HG02678 (cell line): ENCODE measurements around the gene LRRC46.

Source experiments
- ATAC-seq: cut with Tn5 transposase; IDR thresholded peaks from one replicate; pipeline ENCODE4 v1.9.1; 2021; ENCODE audit warnings: mild to moderate bottlenecking, moderate library complexity; ENCODE audit not compliant: unreplicated experiment

LRRC46 gene

DNA sequence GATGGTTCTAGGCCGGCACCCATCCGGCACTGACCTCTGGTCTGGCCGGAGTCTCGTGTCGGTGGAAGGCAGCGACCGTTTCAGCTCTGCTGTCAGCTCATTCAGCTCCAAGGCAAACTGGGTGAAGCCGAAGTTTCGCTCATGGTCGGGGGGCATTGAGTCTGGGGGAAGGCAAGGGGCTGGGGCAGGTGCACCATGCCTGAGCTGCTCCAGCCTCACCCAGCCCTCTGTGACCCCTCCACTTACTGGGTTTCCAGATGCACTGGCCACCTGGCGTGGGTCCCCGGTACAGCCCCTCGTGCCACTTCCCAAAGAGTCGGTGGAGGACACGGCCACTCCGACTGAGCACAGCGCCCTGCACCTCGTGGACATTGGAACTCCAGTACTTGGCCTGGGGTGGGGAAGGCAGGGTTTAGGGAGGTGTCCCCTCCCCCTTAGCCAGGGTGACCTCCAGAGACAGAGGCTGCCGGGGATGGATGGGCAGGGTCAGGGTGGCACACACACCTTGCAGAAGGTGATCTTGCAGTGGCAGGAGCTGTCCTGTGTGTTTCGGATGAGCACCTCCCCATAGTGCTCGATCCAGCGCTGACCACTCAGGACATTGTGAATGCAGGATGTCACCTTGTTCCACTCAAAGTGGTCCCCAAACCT, 22.5 kb upstream of the LRRC46 start:
- ATAC-seq, result no peak

DNA sequence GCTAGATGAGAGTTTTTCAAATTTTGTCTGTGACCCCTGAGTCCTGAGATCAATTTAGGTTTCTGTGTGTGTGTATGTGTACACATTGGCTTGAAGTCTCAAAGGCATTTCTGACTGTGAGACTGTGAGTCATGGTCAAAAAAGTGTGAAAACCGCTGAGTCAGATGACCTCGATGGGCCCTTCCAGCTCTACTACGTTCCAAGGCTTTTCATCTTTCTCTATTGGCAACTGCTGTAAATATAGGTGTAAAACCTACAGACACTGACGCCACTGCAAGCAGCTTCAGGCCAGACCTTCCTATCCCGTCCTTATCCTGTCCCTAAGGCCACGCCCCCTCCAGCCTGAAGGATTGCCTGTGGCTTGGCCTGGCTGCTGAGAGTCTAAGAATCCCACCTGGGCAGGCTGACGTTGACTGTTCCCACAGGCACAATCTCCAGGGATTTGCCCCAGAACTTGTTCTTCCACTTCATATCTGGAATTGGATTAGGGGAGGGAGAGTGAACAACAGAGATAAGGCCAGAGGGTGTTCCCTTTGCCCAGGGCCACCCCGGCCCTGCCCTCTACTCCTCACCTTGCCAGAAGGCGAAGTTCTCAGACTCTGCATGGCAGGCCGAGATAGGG, 21.2 kb upstream of the LRRC46 start:
- no peak for ATAC-seq

DNA sequence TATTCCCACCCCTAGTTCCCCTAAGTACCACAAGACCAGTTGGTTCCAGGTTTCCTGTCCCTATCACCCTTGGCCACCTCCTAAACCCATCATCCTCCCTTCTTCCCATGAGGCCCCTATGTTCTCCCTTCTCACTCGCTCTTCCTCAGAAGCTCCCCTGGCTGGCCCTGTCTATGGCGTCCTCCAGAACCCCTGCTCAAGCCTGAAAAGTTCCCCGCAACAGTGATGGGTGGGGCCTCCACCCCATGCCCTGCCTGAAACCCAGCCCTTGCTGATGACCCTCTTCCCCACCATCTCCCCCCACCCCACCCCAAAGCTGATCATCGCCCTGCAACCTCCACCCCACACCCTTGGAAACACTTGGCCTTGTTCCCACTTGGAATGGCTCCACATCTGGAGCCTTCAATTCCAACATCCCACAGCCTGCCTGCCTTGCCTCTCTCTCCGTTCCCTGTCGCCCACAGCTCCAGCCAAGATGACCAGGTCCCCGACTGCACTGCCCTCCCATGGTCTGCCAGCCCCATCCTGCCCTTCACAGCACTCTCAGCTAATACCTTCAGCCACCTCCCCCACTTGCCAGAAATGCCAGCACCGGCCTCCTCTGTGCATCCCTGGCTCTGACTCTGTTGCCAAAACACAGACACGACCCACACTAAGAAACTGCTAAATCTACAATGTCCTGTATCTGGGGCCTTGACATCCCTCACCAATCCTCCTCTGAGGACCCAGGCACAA, 20.4 kb upstream of the LRRC46 start:
- no peak for ATAC-seq

DNA sequence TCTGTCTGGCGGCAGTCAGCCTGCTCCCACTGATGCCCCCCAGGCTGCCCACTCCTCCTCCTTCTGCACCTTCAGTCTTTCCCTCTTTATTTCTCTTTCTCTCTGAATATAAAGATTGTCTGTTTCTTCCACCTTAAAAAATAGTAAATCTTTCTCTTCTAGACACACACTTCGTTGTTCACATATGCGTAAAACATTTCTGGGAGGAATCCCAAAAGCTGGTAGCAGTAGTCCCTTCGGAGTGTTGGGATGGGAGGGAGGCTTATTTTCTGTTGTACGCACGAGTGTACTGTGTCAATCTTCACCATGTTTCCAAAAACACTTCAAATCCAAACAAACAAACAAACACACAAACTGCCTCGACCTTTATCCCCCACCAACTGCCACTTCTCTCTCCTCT, 19.8 kb upstream of the LRRC46 start:
- ATAC-seq, result no peak

DNA sequence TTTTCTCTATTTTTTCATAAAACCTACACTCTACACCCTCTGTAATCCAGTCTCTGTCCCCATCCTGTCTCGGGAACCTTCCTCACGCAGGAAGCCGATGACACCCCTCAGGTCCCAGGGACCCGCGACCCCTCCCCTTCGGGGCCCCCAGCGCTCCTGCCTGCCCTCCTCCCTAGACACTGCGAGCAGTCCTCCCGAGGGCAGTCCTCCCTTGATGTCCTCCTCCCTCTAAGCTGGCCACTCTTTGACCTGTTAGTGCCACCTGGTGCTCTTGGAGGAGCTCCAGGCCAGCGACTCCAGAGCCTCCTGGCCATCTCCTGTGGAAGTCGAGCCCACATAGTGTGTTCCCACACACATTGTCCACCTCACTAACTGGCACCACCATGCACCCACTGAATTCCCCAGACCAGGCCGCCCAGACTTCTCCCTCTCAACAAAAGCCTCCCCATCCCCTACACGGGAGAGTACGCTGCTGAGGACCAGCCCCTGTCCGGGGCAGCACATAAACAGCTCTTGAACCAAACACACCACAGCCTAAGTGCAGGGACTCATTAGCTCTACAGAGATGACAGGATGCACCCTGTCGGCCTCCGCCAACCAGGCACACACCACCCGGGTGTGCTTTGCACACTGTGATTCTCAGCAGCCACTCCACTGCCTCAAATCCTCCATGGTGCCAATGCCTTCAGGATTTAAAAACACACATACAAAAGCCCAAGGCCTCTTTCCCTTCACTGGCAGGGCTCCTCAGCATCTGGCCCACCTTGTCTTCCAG, 19.1 kb upstream of the LRRC46 start:
- ATAC-seq, result no peak

DNA sequence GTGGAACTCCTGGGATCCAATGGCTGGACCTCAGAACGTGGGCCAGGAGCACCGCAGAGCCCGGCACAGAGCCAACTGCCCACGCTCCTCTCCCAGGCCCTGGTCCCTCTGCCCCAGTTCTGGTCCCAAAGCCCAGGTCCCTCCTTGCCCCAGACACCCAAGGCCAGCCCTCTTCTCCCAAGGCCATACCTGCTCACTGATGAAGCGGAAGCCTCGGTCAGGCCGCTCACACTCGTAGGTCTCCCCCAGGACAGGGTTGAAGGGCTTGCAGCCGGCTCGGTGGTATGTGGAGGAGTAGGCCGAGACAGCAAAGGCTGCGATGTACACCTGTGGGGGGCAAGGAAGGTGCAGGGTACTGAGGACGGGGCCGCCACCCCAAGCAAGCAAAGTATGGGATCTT, 18.4 kb upstream of the LRRC46 start:
- no peak for ATAC-seq

DNA sequence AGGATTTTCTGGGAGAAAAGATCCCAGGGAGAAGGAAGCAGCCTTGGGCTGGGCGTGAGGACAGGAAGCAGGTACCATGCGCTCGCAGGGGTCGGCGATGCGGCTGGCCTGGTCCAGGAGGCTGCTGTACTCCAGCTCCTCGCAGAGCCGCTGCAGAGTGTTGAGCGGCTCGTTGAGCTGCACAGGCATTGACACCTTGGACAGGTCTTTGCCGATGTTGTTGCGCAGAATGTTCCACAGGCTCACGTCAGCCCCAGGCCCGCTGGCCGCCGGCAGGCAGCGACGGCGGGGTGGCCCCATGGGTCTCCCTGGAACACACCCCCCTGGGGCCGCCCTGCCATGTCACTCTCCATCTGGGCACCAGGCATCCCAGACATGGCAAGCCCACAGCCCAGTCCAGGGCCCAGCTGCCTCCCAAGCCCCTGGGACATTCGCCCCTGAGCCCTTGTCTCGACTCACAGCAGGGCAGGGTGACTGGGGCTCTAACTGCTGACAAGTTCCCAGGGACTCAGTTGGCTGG, 17.9 kb upstream of the LRRC46 start:
- no peak for ATAC-seq

DNA sequence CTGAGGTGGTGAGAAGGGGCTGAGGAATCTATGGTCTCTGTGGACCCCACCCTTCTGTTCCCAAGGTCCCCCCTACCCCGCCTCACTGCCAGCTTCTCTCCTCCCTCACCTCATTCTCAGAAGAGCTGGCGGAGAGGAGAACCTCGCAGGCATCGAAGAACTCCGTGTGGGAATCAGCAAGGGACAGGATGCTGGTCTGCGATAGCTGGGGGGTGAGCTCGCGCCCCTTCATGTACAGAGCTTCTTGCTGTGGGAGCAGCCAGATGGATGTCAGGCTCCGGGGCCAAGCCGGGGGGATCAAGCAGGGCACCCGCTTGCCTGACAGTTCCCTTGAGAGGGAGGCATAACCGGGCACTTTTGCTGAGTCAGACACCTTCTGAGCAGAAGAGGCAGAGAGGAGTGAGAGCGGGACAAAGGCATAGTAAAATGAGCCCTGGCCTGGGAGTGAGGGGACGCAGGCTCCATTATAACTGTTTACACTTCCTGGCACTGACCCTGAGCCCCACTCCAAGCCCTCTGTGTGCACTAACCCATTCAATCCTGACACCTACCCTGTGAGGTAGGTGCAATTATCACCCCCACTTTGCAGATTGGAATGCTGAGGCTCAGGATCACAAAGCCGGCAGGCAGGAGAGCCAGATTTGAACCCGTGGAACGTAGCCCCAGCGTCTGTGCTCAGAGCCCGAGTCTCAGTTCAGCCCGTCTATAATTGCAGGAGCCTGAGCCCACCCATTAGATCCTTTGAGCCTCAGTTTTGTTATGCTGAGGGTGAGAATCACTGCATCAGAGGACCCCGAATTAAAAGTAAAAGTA, 16.2 kb upstream of the LRRC46 start:
- no peak for ATAC-seq

DNA sequence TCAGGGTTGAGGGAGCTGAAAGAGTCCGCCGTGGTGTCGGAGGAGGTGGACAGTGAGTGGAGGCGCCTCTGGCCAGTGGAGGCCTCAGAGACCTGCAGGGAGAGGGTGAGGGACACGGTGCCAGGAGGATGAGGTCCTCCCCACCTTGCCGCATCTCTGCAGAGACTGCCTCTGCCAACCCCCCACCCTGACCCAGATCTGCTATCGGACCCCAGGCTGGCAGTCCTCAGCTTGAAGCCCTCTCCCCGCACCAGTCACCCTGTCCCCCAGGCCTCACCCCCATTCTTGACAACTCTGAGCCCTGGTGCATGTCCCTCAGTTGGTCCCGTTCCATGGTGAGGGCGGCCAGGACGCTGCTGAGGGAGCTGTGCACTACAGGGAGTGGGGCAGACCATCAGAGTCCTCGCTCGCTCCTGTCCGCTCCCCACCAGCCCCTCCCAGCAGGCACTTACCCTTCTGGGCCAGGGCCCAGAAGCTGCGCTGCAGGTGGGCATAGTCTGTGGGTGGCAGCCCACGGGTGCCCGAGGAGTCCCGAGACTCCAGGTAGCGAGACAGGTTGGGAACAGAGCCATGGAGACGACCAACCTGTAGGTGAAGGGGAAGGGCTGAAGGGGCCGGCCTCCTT, 15.2 kb upstream of the LRRC46 start:
- no peak for ATAC-seq

DNA sequence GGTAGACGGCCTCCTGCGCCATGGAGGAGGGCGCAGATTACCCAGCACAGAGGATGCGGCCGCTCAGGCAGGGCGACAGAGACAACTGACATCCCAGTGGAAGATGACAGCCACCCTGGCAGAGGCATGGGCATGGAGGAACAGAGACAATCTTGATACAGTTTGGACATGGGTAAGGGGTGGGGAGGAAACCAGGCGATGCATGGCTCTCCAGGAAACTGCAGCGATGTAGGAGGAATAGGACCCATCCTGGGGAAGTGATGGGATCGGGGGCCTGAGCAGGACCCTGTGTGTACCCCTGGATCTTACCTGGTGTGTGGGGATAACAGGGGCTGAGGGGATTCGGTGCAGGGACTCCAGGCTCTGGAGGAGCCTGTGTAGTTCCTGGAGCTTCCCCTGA, 14.5 kb upstream of the LRRC46 start:
- no peak for ATAC-seq

DNA sequence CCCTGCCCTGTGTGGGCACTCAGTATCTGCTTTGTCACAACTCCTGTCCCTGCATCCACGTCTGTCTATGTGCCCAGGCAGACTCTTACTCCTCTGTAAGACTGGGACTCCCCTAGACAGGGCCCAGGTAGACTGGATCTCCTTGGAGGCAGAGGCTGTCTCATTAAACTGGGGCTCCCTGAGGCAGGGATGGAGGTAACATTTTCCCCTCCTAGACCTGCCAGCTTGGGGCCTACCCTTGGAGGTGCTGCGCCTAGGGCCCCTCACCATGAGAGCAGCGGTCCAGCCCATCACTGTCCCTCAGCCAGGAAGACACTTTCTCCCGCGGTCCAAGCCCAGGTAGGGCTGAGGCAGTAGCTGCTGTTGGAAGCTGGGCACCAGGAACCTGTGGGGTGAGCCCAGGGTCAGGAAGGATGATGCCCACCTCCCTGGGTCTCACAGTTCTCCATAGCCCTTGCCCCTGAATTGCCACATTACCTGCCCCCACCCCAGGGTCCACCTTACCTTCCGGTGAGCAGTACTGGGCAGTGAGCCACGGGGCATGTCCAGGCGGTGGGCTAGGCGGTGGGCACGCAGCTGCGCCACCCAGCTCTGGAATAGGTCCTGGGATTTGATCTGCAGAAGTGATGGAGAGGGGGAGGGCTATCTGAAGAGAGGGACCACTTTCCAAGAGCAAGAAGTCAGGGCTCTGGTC, 13.3 kb upstream of the LRRC46 start:
- no peak for ATAC-seq

DNA sequence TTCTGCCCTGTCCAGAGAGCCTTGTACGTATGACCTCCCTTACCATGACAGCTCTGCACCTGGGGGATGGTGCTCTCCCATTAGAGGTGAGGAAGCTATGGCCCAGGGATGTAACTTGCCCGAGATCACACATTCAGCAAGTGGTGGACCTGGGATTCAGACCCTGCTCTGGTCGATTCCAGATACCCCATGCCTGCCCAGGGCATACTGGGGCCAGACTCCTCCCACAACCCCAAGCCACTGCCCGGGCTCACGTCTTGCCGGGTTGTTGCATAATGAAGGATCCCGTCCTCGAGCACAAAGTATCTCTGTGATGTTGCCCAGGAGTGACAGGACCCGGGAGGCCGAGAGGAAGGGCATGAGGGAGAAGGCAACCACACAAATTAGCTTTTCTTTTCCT, 12.0 kb upstream of the LRRC46 start:
- no peak for ATAC-seq

DNA sequence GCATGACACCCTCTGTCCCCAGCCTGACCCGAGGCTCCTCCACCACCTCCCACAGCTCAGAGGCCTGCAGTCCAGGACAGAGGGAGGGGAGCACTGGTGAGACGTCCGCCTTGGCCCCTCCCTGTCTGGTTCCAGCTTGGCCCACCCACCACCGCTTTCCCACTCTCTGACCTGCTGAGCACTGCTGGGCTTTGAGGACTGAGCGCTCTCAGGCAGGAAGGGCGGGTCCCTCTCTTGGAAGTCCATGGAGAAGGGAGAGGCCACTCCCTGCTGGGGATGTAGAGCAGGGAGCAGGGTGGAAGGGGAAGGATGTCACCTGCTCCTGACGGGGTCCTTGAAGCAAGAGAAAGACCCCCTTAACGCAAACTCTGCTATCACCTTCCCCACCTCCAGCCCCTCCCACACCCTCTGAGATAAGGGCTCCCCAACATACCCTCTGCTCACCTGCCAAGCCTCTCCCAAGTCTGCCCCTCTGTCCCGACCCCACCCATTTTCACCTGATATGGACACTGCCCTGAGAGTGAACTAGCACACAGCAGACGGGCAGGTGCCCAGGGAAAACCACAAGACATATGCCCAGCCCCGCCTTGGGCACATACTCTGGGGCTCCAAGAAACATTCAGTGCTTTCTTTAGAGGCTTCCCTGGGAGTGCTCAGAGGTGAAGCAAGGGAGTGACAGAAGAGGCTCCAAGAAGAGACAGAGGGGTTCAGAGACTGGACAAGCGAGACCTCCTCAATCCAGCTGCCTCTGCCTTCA, 11.3 kb upstream of the LRRC46 start:
- ATAC-seq, result no peak

DNA sequence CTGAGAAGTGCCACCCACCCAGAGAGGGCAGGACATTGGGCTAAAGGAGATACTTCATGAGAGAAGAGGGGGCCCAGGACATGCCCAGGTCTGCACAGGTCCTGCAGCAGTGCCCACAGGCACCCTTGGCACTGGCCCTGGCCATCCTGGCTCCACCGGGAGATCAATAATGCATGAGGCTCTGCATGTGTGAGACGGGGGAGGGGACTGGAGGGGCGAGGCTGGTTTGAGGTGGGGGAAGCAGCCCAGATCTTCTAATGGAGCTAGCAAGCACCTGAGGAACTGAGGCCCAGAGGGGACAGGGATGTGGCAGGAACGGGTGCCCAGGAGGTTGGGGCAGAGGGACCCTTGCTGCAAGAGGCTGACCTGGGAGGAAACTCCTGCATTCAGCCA, 10.4 kb upstream of the LRRC46 start:
- ATAC-seq, result no peak

DNA sequence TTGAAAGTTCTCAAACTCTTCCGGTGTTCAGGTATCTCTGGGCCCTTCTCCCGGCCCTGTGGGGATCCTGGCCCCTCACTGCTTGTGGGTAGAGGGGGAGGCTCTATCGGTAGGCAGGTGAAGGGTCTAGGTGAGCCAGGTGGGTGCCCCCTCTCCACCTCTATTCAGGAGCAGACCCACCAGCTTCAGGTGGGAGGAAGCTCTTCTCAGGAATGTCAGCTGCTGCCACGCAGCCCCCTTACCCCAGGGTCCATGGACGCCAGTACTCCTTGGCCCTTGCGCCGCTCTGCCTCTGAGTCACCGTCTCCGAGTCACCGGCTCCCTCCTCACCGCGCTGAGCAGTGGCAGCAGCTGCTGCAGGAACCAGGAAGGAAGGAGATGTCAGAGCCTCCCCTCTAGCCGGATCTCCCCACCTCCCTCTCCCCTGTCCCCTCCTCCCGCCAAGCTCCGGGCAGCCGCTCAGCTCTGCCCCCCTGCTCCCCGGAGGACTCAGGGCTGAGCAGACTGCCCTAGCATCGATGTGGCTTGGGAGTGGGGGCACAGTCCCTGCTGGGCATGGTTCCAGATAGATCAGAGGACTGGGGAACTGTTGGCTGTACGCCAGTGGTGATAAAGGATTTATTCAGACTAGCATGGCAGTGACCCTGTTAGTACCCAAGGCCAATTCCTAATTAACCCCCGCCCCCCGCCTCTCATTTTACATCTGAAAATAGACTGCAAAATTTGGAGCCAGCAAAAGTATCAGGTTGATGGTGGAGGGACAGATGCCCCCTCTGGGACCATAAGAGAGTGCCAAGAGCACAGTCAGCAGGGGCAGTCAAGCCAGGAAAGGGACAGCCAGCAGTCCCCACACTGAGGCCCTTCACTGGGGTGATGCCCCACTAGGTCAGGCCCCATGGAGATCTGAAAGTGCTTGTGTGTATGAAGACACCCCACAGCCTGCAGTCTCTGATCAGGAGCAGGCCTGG, 9.8 kb upstream of the LRRC46 start, which contains the start of gene OSBPL7:
Gene OSBPL7 (minus strand): TSS at position 371 of the 968 bp plus-strand sequence. CDS start 1,516 bp downstream, outside the sequence.
- ATAC-seq, result peak; percentile 94

DNA sequence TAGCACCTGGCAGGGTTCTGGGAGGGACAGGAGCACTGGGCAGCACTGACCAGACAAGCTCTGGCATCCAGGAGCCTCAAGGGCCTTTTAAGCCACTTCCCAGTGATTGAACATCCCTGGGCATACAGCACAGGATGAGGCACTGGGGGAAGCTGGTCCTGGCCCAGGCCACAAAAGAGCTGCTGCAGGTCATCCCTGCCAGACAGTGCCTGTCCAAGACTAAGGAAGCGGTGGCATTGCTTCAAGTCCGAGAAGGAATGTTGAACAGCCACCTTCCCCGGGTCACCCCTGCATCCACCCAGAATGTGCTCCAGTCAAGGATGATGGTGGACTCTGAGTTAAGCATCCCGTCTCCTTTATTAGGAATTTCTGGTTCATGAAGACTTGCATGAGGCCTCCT, 8.7 kb upstream of the LRRC46 start:
- ATAC-seq, result no peak

DNA sequence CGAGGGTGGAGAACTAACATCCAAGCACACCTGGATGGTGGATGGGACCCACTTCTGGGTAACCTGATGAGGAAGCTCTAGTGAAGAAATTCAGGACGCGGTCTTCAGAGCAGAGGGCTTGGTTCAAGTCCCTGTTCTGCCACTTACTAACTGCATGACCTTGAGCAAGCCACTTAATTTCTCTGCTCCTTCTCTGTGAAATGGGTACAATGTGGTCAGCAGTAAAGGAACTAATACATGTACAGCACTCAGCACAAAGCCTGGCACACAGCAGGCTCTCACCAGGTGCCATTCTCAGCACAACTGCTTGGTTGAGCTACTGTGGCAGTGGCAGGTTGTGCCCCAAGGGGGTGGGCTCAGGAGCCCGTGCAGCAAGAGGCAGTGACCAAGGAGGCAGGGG, 8.0 kb upstream of the LRRC46 start:
- no peak for ATAC-seq
